Upper lobe of left lung (tissue), 6 donors: ENCODE measurements around the gene ASB18. TPM values are rescaled to one million over a fixed set of nuclear protein-coding genes. Genes with fewer than 3 reads are reported as not detected.

Experiments used
- ATAC-seq, 2 donors: fragments of 200-7000 bp; cut with Tn5 transposase; one replicate each; pipeline ENCODE4 v1.9.1; 2022; ENCODE audit warnings: mild to moderate bottlenecking in 2 of 2, moderate library complexity in 2 of 2; ENCODE audit not compliant: low FRiP score in 2 of 2
- DNase-seq, 2 donors: peaks; one replicate each; pipeline ENCODE4 v3.0.0-alpha.2; 2019 to 2020
- H3K27ac ChIP-seq, 4 donors: fragments of 200-600 bp; sonication (generic); one replicate each; pipeline ENCODE4 v1.5.1; 2016 to 2019
- H3K27me3 ChIP-seq, 4 donors: fragments of 200-600 bp; sonication (generic); one replicate each; pipeline ENCODE4 v1.5.1; 2017 to 2019
- H3K36me3 ChIP-seq, 4 donors: fragments of 200-600 bp; sonication (generic); one replicate each; pipeline ENCODE4 v1.5.1; 2016 to 2019
- H3K4me1 ChIP-seq, 4 donors: fragments of 200-600 bp; sonication (generic); one replicate each; pipeline ENCODE4 v1.5.1; 2018 to 2019
- H3K4me3 ChIP-seq, 4 donors: fragments of 200-600 bp; sonication (generic); one replicate each; pipeline ENCODE4 v1.5.1; 2017 to 2019; ENCODE audit warnings: mild to moderate bottlenecking in 2 of 4, moderate library complexity in 1 of 4
- H3K9me3 ChIP-seq, 4 donors: fragments of 200-600 bp; sonication (generic); one replicate each; pipeline ENCODE4 v1.5.1; 2018 to 2019
- EP300 ChIP-seq, 4 donors: sonication (generic); formaldehyde crosslinking; IDR thresholded peaks; one replicate each; pipeline ENCODE4 v1.5.1; 2017; ENCODE audit warnings: antibody characterized with exemption in 4 of 4, control low read depth in 2 of 4
- POLR2A ChIP-seq, 4 donors: fragments of 450-650 bp; IDR thresholded peaks; one replicate each; pipeline ENCODE4 v1.5.1; 2016 to 2017; ENCODE audit warnings: antibody characterized with exemption in 4 of 4, mild to moderate bottlenecking in 2 of 4
- POLR2AphosphoS5 ChIP-seq, 2 donors: sonication (generic); formaldehyde crosslinking; IDR thresholded peaks; one replicate each; pipeline ENCODE4 v1.5.1; 2017; ENCODE audit warnings: antibody characterized with exemption in 2 of 2
- WGBS, 2 donors: methylation state at CpG; one replicate each; pipeline ENCODE4 v1.1.5; 2017 to 2018; 5-methylcytosine and 5-hydroxymethylcytosine counted together
- total RNA-seq, 6 donors: library from RNA; depleted of rRNA in 4 of 6; stranded (reverse); fragments of >200 nt in 4 of 6; gene quantifications; one replicate each; pipeline versions ENCODE4 v1.1.0 to v1.2.1, GENCODE V29; 2016 to 2021
- TF ChIP-seq, protein P1 (sequence below), 6 experiments: fragments of 450-650 bp in 4 of 6; fragments of 200-600 bp in 2 of 6; sonication (generic) in 2 of 6; IDR thresholded peaks; one replicate each; pipeline ENCODE4 v1.5.1; 2016 to 2019; ENCODE audit warnings: antibody characterized with exemption in 6 of 6
- donor health status: DM: no; HTN: no; CAD: no; lungs with moderate emphysema.
- donor health status: DM: no; HTN: yes; CAD: no; lungs with severe emphysema.

Gene ASB18
- total RNA-seq, 6 donors from 2014 or later = not detected

DNA sequence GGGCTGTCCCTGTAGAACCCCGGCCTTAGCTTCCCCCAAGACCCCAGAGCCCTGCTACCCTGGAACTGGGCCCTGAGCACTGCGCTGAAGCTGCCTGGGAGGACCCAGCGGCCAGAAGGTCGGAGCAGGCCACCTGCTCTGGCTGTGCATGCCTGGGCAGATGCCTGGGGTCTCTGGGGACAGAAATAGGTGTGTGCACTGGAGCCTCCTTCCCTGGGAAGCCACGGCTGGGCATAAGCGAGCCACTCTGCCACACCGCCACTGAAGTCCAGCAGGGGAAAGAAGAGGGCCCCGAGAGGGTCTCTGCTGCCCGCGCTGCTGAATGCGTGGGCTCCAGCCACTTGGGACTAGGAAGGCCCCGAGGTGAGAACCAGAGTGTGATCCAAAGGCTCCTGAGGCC, 102.7 kb downstream of the ASB18 start:
- Histone ChIP-seq H3K36me3 (no peaks in the 10 kb centered on the region), H3K4me3 (no peak overlapping the region), H3K4me1 (peaks cover 22 to 41% (median 26%) of the 10 kb centered on the region in 4 donors), H3K9me3 (no peaks in the 10 kb centered on the region), H3K27me3 (peaks cover 2 to 57% (median 33%) of the 10 kb centered on the region in 4 donors), H3K27ac (no peak overlapping the region)
- WGBS, 2 donors = 80 to 83% methylated on average over 8 to 12 of the region's 12 CpGs
- DNase-seq (no peak), ATAC-seq (no peak)
- TF ChIP-seq, protein P1, sequence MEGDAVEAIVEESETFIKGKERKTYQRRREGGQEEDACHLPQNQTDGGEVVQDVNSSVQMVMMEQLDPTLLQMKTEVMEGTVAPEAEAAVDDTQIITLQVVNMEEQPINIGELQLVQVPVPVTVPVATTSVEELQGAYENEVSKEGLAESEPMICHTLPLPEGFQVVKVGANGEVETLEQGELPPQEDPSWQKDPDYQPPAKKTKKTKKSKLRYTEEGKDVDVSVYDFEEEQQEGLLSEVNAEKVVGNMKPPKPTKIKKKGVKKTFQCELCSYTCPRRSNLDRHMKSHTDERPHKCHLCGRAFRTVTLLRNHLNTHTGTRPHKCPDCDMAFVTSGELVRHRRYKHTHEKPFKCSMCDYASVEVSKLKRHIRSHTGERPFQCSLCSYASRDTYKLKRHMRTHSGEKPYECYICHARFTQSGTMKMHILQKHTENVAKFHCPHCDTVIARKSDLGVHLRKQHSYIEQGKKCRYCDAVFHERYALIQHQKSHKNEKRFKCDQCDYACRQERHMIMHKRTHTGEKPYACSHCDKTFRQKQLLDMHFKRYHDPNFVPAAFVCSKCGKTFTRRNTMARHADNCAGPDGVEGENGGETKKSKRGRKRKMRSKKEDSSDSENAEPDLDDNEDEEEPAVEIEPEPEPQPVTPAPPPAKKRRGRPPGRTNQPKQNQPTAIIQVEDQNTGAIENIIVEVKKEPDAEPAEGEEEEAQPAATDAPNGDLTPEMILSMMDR (IDR thresholded peaks at IDR 0.05) = no peak
- TF ChIP-seq POLR2A (IDR thresholded peaks at IDR 0.05) (no peak), EP300 (IDR thresholded peaks at IDR 0.05) (no peak), POLR2AphosphoS5 (IDR thresholded peaks at IDR 0.05) (no peak)

DNA sequence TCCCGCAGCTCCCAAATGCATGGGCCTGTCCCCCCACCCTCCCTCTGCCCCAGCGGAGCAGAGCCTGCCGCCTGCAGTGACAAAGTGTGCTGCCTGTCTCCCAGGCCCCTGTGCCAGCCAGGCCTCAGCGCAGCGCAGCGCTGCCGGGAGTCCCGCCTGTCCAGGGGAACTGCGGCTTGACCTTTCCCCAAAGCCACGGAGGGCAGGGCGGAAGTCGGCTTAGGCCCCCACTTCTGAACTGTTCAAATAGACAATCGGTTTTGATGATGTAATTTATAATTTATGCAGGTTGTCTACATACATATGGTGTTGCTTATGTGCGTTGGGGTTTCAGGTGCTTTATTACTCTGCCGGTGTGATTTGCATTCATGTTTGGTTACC, 103.1 kb downstream of the ASB18 start:
- DNase-seq (no peak), ATAC-seq (no peak)
- no peaks in the 10 kb centered on the region for H3K36me3 ChIP-seq
- H3K4me3 ChIP-seq = no peak overlapping the region
- no peak overlapping the region for H3K27ac ChIP-seq
- WGBS, 2 donors = 56 to 59% methylated on average over 7 to 15 of the region's 15 CpGs
- H3K9me3 ChIP-seq = no peaks in the 10 kb centered on the region
- TF ChIP-seq POLR2A (IDR thresholded peaks at IDR 0.05) (no peak), EP300 (IDR thresholded peaks at IDR 0.05) (no peak), POLR2AphosphoS5 (IDR thresholded peaks at IDR 0.05) (no peak)
- TF ChIP-seq, protein P1 (IDR thresholded peaks at IDR 0.05) = no peak
- H3K27me3 ChIP-seq = peaks cover 2 to 52% (median 31%) of the 10 kb centered on the region in 4 donors
- H3K4me1 ChIP-seq = peaks cover 17 to 37% (median 23%) of the 10 kb centered on the region in 4 donors

DNA sequence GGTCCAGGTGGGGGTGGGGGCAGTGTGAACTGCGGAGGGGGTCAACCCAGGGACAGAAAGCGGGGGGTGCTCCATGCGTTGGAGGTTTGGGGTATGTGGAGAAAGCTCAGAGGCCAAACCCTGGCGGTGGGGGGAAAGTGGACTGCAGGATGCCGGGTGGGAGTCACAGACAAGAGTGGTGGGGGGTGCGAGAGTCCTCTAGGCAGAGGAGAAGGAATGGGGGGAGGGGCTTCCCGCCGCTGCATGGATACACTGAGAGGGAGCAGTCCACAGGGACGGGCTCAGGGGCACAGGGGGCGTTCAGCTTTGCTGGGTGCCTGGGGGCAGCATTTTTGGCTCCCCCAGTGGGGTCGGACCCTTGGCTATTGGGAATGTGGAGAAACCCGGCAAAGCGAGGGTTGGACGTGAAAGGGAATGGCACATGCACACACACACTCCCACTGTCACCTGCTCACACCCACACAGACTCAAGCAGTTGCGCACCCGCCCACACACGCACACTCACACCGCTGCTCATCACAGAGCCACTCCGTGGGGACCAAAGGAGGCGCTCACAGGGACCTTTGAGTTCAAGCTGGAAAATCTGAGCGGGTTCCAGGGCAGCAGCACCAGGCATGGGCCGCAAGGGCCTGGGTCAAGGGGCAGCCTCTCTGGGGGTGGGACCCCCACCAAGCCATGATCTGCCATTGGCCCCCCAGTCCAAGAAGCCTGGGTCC, 103.7 kb downstream of the ASB18 start:
- Histone ChIP-seq H3K27ac (no peak overlapping the region), H3K4me3 (no peak overlapping the region), H3K27me3 (peaks cover 2 to 47% (median 29%) of the 10 kb centered on the region in 4 donors), H3K36me3 (no peaks in the 10 kb centered on the region), H3K4me1 (peaks cover 17 to 31% (median 22%) of the 10 kb centered on the region in 4 donors), H3K9me3 (no peaks in the 10 kb centered on the region)
- ATAC-seq (no peak), DNase-seq (no peak)
- WGBS, 2 donors = 49 to 50% methylated on average over 10 to 22 of the region's 22 CpGs
- TF ChIP-seq, protein P1 (IDR thresholded peaks at IDR 0.05) = no peak
- TF ChIP-seq POLR2A (IDR thresholded peaks at IDR 0.05) = no peak
- no peak for TF ChIP-seq POLR2AphosphoS5 (IDR thresholded peaks at IDR 0.05)
- TF ChIP-seq EP300 (IDR thresholded peaks at IDR 0.05) = no peak

DNA sequence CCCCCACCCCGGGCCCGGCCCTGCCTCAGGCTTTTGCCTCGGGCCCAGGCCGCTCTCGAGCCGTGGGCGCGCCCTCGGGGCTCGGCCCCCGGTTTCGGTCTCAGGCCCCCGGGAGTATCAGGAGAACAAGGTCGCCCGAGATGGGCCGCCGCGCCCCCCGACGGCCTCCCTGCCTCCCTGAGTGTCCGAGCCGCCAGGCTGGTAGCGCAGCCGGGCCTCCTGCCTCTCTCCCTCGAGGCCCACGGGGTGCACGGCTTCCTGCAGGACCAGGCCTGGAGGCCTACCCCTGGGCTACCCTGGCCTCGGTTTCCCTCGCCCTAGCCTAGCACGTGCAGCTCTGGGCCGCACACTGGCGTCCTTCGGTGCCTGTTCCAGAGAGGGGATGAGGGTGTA, 104.4 kb downstream of the ASB18 start:
- Histone ChIP-seq H3K4me1 (peaks cover 14 to 26% (median 18%) of the 10 kb centered on the region in 4 donors), H3K36me3 (no peaks in the 10 kb centered on the region), H3K27me3 (peaks cover 2 to 42% (median 26%) of the 10 kb centered on the region in 4 donors), H3K9me3 (no peaks in the 10 kb centered on the region), H3K4me3 (no peak overlapping the region), H3K27ac (no peak overlapping the region)
- TF ChIP-seq POLR2A (IDR thresholded peaks at IDR 0.05) (no peak), POLR2AphosphoS5 (IDR thresholded peaks at IDR 0.05) (no peak), EP300 (IDR thresholded peaks at IDR 0.05) (no peak)
- TF ChIP-seq, protein P1 (IDR thresholded peaks at IDR 0.05) = no peak
- 15 to 43% methylated on average over 4 to 27 of the region's 33 CpGs for WGBS, 2 donors
- DNase-seq (peak in 1 of 2 donors; percentile 83), ATAC-seq (no peak)
